Tongue (tissue), 2 donors: Measurements from ENCODE around the gene SRPRB. TPM values are rescaled to one million over a fixed set of nuclear protein-coding genes. Genes with fewer than 3 reads are reported as not detected.

Experiments
- DNase-seq: peaks from one replicate; pipeline ENCODE4 v3.0.0-alpha.2; 2015
- total RNA-seq: library from RNA; depleted of rRNA; stranded (reverse); fragments of >200 nt; gene quantifications from one replicate; pipeline ENCODE4 v1.2.3, GENCODE V29; 2014

Gene SRPRB
- total RNA-seq, 1 donor from 2014 or later, result 37.3 TPM

DNA sequence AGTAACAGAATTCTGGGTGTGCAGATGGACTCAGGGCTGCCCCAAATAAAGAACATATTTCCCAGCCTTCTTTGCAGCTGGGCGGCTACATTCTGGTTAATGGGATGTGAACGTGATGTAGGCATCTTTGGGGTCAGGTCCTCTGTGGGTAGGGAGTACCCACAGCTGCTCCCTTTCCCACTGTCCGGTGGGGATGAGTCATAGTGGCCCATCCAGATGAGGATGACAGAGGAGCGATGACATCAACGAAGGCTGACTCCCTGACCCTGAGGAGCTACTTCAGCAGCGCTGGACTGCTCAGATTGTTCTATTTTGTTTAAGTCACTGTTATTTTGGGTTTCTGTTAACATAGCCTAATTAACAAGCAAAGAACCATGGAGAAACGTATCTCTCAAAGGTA, 38.0 kb downstream of the SRPRB start:
- DNase-seq, result no peak

DNA sequence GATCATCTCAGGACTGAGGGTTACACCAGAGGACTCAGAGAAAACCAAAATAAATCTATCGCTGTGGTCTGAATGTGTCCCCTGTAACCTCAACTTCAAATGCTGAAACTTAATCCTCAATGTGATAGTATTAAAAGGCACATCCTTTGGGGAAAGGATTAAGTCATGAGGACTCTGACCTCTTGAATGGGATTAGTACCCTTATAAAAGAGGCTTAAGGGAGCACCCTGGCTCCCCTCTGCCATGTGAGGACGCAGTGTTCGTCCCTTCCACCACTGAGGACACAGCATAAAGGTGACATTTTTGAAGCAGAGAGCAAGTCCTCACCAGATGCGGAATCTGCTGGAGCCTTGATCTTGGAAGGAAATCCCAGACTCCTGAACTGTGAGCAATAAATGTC, 39.5 kb downstream of the SRPRB start:
- DNase-seq, result no peak

DNA sequence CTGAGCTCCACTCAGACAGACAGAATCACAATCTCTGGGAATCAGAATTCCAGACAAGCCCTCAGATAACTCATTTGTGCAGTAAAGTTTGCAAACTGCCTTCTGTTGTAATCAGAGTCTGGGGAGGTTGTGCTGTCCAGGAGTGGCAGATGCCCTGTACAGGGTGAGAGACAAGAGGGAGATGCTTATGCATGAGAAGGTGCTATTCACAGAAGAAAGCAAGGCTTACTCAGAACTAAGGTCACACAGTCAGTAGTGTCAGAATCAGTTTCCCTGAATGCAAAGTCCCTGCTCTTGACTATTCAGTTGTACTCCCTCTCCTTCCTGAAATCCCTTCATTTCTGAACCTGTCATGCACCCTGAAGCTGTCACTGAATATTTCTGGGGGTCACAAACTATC, 43.7 kb downstream of the SRPRB start:
- no peak for DNase-seq

DNA sequence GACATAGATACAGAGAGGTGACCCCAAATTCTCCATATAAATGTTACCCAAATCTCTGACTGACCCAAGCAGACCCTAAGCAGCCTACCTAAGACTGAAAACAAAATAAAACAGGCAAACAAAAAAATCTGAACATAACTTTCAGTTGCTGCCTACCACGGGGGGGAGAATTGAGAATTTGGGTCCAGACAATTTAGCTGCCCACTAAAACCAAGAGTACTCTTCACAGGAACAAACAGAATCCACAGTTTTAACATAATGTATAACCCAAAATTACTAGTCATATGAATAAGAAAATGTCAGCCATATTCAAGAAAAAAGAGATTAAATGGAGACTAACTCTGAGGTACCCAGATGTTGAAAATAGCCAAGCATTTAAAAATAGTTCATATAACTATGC, 44.4 kb downstream of the SRPRB start:
- DNase-seq, result no peak

DNA sequence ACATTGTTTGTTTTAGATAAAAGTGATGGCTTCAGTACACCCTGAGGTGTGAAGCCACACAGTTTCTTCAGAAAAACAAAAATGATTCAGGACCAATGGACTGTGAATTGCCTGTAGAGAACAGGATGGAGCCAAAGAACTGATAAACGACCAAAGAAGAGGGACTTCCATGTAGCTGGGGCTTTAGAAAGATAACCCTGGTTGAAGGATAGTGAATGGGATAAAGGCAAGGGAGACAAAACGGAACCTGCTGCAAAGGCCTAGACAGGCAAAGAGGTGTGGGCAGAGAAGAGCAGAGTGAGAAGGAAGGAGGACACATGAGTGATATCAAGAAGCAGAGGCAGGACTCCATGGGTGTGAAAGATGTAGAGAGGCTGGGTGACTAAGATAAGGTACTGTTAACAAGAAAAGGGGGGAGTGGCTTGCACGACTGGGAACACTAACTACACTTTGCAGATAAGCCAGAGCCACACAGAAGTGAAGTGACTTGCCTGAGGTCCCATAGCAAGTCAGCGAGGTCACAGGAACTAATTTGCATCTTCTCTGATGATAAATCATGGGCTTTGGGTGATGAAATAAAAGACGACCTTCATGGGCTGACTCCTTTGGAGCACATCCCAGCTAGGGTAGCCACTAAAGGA, 45.8 kb downstream of the SRPRB start:
- peak; percentile 9 for DNase-seq

DNA sequence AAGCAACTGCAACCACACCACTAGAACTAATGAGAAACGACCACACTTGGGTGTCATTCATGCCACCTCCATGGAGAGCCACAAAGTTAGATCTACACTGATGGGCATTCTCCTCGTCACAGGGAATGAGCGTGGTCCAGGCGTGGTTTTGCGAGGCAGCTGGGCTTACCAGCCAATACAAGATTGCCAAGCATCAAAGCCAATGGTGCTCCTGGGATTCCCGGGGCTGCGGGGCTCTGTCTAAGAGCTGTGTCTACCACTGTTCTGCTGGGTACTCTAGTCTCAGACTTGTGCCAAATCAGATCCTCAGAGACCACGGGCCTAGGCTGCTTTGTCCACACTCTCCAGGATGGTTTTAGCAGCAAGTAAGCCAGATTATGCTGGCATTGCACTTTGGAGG, 46.3 kb downstream of the SRPRB start:
- no peak for DNase-seq

DNA sequence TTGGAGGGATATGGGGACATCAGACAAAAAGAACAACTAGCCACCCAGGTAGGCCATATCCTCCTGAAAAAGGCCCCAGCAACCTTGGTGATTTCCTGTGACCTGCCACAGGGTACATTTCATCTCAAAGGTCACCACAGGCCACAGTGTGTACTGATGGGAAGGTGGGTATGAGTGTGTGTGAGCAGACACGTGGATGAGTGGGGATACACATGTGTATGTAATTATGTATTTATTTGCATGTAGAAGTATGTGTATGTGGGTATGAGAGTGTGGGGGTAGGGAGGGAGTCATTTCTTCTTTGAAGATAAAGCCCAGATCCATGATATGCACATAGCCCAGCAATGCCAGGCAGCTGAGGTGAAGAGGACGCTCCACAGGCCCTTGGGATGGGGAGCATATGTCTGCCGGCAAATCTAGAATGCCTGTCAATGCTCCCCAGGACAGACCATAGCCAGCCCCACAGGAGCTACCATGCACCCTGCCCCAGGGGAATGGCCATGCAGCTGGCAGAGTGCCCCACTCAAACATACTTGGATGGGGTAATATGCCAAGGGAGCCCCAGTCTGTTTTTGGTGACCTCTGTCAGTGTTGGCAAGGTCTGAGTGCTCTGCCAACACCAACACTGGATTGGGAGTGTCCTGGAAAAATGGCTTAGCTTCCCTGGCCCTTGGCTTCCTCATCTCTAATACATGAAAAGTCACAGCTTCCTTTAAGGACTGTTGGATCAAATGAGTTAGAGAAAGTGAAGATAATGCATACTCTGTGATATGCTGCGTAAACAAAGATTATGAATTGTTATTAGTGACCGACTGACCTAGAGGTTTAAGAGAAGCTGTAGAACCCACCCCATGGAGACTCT, 47.7 kb downstream of the SRPRB start:
- DNase-seq, result no peak

DNA sequence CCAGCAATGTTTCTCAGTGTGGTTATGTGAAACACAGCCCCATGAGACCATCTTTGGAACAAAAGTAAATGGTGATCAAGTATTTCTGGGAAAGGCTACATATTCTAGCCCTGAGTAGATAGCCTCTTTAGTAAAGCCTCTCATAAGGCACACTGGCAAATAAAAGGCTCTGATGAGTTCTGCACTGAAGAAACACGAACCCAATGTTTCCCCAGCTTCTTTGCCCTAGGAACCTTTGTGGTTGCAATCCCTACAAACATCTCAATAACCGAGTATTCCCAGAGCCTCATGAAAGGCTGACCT, 48.3 kb downstream of the SRPRB start:
- no peak for DNase-seq

DNA sequence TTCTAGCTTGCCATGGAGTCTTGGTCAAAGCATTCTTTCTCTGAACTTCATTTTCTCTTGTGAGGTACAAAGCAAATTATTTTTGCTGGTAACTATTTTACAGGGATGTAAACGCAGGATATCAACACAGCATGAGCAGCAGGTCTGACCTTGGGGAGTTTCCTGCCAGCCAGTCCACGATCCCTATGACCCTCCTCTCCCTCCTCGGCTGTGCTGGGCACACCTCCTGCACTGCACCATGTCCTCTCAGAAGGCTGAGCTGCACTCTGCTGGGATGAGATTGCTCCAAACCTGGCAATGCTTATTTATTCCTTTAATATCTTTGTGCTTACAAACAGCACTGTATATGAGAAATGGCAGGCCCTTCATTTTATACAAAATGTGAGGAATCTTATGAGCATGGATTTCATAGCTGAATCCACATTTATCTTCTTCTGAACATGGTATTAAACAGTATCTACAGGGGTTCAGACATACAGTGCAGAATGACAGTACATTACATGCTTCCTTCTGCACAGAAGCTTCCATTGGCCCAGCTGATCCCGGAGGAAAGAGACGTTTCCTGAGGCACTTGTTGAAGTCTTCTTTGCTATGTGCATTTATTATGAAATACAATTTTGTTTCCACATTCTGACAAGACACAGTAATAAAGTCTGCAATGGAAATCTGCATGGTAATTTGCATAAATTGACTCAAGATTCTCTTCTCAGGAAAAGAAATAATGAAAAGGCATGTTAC, 48.8 kb downstream of the SRPRB start:
- DNase-seq, result no peak

DNA sequence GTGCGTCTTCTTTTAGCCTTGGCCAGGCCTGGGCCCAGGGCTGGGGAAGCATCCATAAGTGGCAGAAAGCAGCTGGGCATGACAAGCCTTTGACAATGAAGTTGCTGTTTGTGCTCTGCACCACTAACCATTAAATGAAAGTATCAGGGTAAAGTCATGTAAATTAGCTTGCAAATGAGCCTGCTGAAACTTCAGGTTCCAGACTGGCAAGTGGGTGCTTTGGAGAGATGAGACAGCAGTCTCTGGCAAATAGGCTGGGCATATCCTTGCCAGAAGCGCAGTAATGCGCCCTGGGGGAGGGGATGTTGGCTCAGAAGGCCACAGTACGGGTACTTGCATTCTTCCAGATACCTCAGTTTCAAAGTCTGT, 49.4 kb downstream of the SRPRB start:
- DNase-seq, result peak; percentile 5

DNA sequence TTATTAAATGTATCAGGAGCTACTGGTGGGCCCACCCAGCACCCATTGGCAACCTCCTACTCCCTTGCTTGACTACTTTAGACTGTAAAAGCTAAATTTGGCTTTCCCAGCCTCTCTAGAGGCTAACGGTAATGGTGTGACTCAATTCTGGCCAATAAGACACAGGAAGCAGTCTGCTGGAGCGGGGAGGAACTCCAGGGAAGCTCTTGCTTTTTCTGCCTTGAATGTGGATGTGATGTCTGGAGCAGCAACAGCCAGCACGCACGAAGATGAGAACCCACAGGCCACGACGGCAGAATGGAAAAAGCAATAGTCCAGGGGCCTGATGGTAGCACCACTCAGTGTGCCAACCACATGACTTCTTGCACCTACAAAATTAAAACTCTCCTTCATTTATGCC, 50.2 kb downstream of the SRPRB start:
- DNase-seq, result no peak

DNA sequence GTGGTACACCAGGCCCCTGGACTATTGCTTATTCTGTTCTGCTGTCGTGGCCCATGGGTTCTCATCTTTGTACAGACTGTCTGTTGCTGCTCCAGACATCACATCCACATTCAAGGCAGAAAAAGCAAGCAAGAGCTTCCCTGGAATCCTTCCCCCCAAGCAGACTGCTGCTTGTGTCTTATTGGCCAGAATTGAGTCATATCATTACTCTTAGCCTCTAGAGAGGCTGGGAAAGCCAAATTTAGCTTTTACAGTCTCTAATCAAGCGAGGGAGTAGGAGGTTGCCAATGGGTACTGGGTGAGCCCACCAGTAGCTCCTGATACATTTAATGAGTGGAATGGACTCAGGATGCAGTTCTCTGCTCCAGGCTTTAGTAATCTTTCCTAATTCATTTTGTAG, 50.7 kb downstream of the SRPRB start:
- no peak for DNase-seq

DNA sequence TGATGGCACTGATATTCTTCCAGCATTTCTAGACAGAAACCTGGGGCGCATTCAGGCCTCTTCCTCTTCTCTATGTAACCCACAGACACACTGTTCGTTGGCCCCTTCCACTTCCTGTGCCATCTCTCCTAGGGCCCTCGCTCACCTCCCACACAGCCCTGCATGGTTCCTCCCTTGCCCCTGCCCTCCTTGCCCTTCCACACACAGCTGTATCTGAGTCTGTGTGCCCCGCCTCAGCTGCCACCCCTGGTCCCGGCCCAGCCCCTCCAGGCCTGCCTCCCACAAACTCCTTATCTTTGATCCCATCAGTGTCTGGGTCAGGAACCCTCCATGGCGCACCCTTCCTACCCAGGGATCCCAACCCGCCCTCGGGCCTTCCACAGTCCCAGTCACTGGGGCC, 52.2 kb downstream of the SRPRB start:
- DNase-seq, result no peak

DNA sequence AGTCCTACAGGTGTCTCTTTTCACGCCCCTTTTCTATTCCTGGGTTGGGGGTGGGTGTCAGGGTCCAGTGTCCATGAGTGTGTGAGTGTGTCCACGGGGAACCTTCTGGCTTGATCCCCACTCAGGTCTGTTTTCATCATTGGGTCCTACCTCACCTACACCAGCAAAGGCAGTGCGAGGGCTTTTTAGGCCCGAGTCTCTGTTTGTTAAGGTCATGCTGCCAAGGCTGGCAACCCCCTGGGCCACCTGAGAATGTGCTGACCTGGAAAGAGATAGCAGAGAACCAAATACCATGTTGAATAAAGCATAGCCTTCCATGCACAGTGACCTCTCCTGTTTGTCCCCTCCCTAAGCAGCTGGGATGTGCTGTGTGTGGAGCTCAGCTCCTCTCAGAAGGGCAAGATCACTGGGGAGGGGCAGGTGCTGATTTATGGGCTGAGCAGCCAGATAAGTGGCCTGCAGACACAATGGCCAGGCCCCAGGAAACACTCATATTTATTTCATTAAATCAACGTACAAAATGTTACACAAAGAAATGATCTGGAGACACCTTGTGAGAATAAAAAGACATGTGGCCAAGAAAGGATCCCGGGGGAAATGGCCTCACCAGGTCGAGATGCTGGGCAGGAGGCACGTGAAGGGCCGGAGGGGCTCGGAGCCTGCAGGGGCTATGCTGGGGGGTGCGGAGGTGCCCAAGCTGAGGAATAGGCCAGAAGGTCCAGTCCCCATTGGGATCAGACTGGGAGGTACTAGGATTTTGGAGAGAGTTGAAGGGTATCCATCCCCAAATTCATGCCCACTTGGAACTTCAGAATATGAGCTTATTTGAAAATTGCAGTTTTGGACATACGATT, 54.0 kb downstream of the SRPRB start:
- no peak for DNase-seq

DNA sequence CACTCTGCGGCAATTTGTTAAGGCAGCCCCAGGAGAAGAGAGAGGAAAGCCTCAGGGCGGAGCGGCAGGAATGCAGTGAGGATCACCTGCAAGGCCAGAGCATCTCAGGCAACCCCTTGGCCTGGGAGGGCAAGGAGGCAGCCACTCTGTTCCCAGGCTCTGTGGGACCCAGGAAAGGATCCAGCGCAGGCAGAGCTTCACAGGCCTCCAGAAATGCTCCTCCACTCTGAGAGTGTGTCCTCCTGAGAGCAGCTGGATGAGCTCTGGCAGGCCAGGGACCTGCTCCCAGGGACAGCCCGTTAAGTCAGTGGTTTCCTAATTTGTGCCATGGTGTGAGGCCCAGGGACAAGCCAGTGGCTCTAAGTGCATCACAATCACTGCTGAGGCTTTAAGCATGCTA, 54.9 kb downstream of the SRPRB start:
- DNase-seq, result no peak

DNA sequence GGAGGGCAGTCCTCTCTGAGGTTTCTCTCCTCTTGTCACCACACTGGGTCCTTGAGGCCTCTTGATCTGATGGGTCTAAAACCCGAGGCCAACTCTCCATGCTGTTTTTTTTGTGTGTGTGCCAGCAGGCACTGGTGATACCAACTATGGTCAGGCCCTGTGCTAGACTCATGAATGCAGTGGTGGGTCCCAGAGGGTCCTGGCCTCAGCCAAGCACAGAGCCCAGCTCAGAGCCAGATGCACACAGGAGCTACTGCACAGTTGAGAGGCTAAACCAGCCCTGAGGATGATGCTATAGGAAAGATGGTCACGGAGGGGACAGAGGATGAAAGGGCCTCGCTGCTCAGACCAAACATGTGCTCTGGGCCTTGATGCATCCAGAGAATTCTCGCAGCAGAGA, 56.5 kb downstream of the SRPRB start:
- DNase-seq, result no peak

DNA sequence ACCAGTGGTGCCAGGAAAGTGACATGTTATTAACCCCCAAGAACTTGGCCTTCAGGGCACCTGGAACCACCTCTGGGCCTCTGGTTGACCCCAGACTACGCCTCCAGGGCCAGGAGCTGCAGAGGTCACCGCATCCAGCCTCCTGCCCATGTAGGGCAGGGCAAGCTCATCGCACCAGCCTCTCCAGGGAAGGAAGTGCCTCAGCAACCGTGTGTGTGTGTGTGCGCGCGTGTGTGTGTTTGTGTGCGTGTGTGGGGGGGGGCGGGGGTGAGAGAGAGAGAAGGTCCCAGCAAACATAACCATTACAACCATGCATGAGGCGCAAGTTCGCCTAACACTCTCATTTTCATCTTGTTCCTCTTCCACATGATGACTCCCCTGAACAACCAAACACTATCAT, 58.3 kb downstream of the SRPRB start:
- DNase-seq, result no peak

DNA sequence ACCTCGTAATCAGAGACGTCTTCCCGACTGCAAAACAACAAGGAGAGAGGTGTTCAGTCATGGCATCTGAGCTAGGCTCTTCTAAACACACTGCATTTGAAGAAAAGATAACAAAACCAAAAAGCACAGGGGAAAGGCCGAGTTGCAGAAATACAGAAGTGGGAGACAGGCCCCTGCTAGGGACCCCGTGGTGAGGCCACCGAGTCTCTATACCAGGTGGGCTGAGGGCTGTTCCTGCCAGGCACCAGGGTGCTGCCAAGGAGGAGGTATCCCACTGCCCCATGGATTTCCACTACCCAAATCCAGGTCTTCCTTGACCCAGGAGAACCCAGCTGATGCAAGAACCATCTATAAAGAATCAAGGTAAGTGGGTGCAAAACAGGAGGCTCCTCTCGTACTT, 59.0 kb downstream of the SRPRB start:
- no peak for DNase-seq

DNA sequence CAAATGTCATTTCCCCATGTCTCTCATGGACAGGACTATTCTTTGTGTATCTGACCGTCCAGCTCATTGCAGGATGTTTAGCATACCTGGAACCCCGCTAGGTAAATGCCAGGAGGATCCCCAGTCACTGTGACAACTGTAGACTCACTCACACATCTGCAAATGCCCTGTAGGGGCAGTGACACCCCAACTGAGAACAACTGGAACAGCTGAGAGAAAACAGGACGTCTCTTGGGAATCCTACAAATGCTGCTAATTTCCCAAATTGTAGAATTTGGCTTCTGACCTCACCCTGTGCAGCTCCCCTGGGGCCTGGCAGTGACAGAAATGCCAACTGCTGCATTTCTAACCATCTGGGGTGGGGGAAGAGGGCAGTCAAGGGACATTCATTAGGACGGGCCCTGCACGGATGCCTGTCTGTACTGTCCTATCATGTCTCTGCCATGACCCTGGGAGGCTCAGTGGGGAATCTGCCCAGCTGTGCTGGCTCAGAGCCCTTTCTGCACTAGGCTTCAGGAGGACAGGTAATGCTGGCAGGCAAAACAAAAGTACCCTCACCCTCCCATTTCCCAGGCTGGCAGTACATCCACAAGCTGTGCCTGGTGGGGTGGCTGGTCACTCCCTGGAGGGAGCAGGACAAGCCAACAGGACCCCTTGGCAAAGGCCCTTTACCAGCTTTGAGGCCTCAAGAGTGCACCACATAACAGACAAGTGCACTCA, 59.7 kb downstream of the SRPRB start:
- peak; percentile 2 for DNase-seq

DNA sequence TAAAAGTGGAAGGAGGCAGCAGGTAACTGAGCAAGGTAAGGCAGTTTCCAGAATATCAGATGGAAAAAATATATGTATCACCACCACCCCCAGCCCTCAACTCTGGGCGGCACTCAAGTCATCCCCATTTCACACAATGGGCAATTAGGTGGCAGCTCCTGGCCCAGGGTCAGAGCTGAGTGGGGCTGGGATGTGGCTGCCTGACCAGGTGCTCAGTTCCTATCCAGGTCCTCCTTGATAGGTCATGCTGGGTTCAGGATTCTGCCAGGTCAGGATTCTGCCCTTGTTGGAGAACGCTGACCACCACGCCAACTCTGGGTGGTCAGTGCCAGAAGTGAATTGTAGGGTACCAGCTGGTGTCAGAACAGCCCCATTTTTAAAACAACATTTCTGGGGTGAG, 60.5 kb downstream of the SRPRB start:
- DNase-seq, result no peak

DNA sequence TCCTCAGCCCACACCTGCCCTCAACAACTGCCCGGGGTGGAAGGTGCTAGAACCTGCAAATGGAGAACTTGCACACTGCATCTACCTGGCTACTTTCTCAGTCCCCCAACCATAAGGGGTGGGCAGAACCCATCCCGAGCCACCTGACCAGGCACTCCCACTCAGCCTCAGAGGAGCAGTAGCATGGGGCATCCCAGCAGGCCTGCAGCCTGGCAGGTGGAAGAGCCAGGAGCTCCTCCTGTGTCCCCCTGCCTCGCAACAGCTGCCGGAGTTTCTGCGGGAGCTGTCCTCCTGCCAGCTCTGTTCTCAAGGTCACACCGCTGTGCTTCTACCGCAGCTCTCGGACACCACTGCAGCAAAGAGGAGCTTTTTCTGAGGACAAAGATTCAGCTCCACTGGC, 62.6 kb downstream of the SRPRB start:
- DNase-seq, result peak; percentile 40
